KOPT-K1 (cell line): ENCODE results near the gene ABI1.

ENCODE experiments used
- H3K27ac ChIP-seq: fragments of 200-600 bp; sonication (generic); 2 replicates; pipeline ENCODE4 v1.5.1; 2016; ENCODE audit warnings: antibody characterized with exemption, mild to moderate bottlenecking, low read depth, low read length; ENCODE audit not compliant: poor library complexity, severe bottlenecking
- H3K36me3 ChIP-seq: fragments of 200-600 bp; sonication (generic); 2 replicates; pipeline ENCODE4 v1.5.1; 2017; ENCODE audit warnings: antibody characterized with exemption, mild to moderate bottlenecking, low read length, moderate library complexity; ENCODE audit not compliant: insufficient read depth
- H3K9me3 ChIP-seq: fragments of 200-600 bp; sonication (generic); 2 replicates; pipeline ENCODE4 v1.5.1; 2017; ENCODE audit warnings: antibody characterized with exemption, low read length, mild to moderate bottlenecking; ENCODE audit not compliant: insufficient read depth, poor library complexity, severe bottlenecking

ABI1 gene

GRCh38 chr10:26733750-26734568 lies 126.8 kb downstream of the ABI1 start:
- Histone ChIP-seq H3K27ac (no peak overlapping the region), H3K9me3 (no peaks in the 10 kb centered on the region), H3K36me3 (peaks cover 99% of the 10 kb centered on the region)

GRCh38 chr10:26730552-26730951 lies 130.2 kb downstream of the ABI1 start:
- H3K36me3 ChIP-seq: peaks cover 99% of the 10 kb centered on the region
- H3K27ac ChIP-seq: no peak overlapping the region
- no peaks in the 10 kb centered on the region for H3K9me3 ChIP-seq

DNA sequence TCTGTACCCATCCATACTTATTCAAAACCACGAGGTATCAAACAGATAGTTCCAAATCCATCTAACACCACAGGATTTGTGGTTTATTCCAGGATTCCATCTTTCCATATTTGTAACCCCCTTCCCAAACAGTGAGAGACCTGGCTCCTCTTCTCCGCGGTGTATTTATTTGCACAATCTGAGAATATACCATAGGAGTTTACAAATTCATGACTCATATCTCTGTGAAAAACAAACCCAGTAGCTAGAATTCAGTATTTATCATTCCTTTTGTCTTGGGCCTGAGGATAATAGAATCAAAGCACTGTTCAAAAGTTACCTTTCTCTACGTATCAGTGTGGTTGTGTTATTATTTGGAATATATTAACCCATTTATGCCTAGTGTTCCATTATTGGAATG lies 131.4 kb downstream of the ABI1 start:
- H3K9me3 ChIP-seq: no peaks in the 10 kb centered on the region
- peaks cover 99% of the 10 kb centered on the region for H3K36me3 ChIP-seq
- no peak overlapping the region for H3K27ac ChIP-seq

- Histone ChIP-seq H3K36me3 (peaks cover 99% of the 10 kb centered on the region), H3K27ac (no peak overlapping the region), H3K9me3 (no peaks in the 10 kb centered on the region)
Observed at GRCh38 chr10:26728957-26729356, 131.8 kb downstream of the ABI1 start.

DNA sequence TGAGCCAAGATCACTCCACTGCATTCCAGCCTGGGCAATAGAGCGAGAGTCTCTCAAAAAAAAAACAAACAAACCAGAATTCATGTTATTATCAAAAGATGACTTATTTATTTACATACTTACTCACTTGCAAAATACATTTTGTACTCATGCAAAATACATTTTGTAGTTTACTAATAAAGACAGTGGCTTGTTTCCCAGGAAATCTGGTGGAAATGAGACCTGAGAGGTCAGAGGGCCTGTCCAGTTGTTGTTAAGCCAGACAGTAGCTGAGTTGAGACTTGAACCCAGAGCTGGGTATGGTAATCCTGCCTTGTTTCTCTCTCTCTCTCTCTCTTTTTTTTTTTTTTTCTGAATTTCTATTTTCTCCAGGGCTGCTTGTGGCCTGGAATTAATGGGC lies 133.8 kb downstream of the ABI1 start:
- Histone ChIP-seq H3K9me3 (no peaks in the 10 kb centered on the region), H3K27ac (no peak overlapping the region), H3K36me3 (peaks cover 99% of the 10 kb centered on the region)

- Histone ChIP-seq H3K9me3 (no peaks in the 10 kb centered on the region), H3K27ac (no peak overlapping the region), H3K36me3 (peaks cover 99% of the 10 kb centered on the region)
Observed at GRCh38 chr10:26725837-26726727, 134.7 kb downstream of the ABI1 start.

DNA sequence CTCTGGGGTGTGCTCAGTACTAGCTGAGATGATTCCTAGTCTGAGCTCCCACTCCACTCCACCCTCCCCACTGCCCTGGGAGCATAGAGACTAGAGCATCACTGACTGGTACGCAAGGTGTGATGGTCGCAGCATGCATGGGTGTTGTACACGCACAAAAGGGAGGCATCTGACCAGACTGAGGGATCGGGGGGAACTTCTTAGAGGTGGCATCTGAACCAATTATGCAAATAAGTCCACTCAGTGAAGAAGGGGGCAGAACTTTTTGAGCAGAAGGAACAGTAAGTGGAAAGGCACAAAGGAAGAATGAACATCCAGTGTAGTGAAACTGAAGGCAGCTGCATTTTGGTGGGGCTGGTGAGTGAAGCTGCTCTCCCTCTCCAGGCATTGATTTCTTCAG lies 137.7 kb downstream of the ABI1 start:
- Histone ChIP-seq H3K27ac (no peak overlapping the region), H3K36me3 (peaks cover 98% of the 10 kb centered on the region)

GRCh38 chr10:26721561-26721960 lies 139.2 kb downstream of the ABI1 start:
- no peaks in the 10 kb centered on the region for H3K9me3 ChIP-seq
- no peak overlapping the region for H3K27ac ChIP-seq
- peaks cover 98% of the 10 kb centered on the region for H3K36me3 ChIP-seq

More for the DNA sequence above, 137.7 kb downstream of the ABI1 start:
- no peaks in the 10 kb centered on the region for H3K9me3 ChIP-seq

DNA sequence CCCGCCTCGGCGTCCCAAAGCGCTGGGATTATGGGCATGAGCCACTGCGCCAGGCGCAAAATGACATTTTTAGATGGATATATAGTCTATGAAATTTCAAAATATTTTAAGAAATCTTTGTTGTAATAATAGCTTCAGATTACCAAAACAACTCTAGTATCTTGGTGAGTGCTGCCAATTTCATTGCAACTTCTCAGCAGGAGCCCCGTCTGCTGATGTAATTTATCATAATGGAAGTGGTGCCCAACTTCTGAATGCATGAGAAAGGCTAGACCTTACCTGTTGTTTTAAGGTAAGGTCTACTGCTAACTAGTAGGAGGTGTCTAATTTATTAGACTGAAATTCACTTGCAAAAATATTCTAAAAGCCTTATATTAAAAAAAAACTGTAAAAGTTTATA lies 143.3 kb downstream of the ABI1 start:
- Histone ChIP-seq H3K36me3 (peaks cover 94% of the 10 kb centered on the region), H3K27ac (no peak overlapping the region)

GRCh38 chr10:26715137-26715487 lies 145.6 kb downstream of the ABI1 start:
- Histone ChIP-seq H3K36me3 (peaks cover 72% of the 10 kb centered on the region), H3K27ac (no peak overlapping the region)

More for the DNA sequence above, 143.3 kb downstream of the ABI1 start:
- no peaks in the 10 kb centered on the region for H3K9me3 ChIP-seq

GRCh38 chr10:26714415-26715136 lies 146.2 kb downstream of the ABI1 start:
- H3K9me3 ChIP-seq: no peaks in the 10 kb centered on the region
- no peak overlapping the region for H3K27ac ChIP-seq
- peaks cover 69% of the 10 kb centered on the region for H3K36me3 ChIP-seq

More at GRCh38 chr10:26715137-26715487, 145.6 kb downstream of the ABI1 start:
- H3K9me3 ChIP-seq: no peaks in the 10 kb centered on the region

DNA sequence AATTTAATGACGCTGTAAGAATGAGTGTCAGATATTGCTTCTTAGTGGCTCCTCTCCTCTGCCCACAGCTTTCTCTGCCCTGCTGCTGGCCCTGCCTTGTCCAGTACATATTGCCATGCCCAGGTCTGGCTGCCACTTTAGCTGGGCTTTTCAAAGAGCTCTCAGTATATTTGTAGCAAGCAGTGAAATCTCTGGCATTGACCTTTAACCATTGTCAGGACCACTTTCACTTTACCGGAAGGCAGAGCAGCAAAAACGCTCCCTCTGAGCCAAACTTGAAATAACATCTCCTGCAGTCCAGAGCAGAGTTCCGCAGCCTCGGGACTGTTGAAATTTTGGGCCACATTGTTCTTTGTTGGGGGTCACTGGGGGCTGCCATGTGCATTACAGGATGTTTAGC lies 149.4 kb downstream of the ABI1 start:
- Histone ChIP-seq H3K9me3 (no peaks in the 10 kb centered on the region), H3K36me3 (peaks cover 69% of the 10 kb centered on the region)

DNA sequence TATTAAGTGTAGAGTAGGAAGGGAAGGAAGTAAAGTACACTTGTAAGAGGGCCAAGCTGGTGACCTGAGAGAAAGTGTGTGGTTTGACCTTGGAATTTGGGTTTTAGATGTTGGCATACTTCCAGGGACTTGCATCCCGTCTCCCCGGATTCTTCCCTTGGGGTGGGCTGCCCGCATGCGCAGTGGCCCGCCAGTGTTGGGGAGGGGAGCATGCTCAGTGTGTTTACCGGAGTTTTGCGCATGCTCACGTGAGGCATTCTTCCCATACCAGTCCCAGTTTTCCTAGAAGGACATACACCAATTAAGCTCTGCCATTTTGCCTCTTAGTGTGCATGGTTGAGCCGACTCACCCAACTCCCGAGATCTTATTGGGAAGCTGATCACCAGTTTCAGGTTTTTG lies 153.8 kb downstream of the ABI1 start:
- Histone ChIP-seq H3K9me3 (no peaks in the 10 kb centered on the region), H3K27ac (no peak overlapping the region), H3K36me3 (peaks cover 78% of the 10 kb centered on the region)

More for the DNA sequence above, 149.4 kb downstream of the ABI1 start:
- H3K27ac ChIP-seq: no peak overlapping the region

GRCh38 chr10:26706206-26706605 lies 154.6 kb downstream of the ABI1 start:
- Histone ChIP-seq H3K9me3 (no peaks in the 10 kb centered on the region), H3K27ac (no peak overlapping the region), H3K36me3 (peaks cover 85% of the 10 kb centered on the region)

- Histone ChIP-seq H3K27ac (no peak overlapping the region), H3K36me3 (peaks cover 94% of the 10 kb centered on the region), H3K9me3 (no peaks in the 10 kb centered on the region)
Observed at GRCh38 chr10:26703974-26704373, 156.8 kb downstream of the ABI1 start.
